ENCODE data around the gene MKLN1. TPM values are rescaled to one million over a fixed set of nuclear protein-coding genes. Genes with fewer than 3 reads are reported as not detected.
"Not testable (repeated sequence)": the region's sequence is repeated elsewhere in the genome, so short reads cannot be mapped to it uniquely, and the experiment has no call there.

MKLN1 gene
- total RNA-seq, 1 experiment from 2014 or later: 38.5 TPM

DNA sequence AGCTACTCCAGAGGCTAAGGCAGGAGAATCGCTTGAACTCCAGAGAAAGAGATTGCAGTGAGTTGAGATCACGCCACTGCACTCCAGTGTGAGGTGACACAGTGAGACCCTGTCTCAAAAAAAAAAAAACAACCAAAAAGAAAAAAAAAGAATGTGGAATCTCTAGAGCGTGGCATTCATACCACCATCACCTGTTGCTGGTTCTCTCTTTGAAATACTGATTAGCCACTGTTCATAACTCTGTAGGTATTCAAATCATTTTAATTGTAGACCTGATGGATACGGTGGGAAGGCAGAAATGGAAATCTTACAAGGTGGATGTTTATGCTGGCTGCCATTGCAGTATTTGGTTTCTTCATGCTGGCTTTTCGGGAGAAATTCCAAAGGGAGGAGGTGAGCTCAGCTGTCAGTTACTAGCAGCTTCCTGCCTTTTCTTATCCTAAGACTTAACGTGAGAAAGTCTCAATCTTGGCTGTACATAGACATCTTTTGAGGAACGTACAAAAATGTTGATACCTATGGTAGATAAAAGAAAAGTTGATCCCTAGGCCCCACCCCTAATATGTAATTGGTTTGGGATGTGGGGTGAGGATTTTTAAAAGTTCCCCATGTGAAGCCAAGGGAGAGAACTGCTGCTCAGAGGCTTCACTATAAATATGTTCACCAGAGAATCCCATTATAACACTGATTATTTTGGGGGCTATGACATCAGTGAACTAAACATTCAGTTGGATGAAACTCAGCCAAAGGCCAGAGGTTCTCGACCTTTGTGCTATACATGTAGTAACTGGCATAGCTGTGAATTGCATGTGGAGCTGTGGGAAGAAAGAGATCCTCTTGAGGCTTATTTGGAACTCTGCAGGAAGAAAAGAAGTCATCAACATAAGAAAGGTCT lies 26.9 kb upstream of the MKLN1 start:
- DNase-seq (ENCODE audit: low read depth in 1 of 2, low spot score in 2 of 2): no peak
- H3K36me3 ChIP-seq: no peaks in the 10 kb centered on the region
- no peaks in the 10 kb centered on the region for H3K9me3 ChIP-seq (replicated peaks)
- no peak overlapping the region for H3K27ac ChIP-seq
- H3K4me1 ChIP-seq (replicated peaks): no peaks in the 10 kb centered on the region
- H3K4me3 ChIP-seq: no peak overlapping the region
- no peaks in the 10 kb centered on the region for H3K27me3 ChIP-seq (replicated peaks)

DNA sequence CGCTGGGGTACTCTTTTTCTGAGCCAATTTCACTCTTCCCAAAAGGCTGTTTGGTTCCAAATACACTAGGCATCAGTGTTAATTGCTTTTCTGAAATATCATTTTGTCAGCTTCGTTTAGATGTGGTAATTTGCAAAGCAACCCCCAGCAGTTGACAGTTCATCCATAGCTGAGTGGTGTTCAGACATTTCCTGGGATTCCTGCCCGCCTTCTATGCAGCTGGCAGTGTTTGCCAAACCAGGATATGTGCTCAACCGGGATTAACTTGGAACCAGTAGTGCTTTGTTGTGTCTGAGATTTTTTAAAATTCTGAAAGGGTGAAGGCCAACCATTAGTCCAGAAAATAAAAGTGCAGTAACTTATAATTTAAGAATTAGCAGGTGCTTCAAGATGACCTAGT lies 25.2 kb upstream of the MKLN1 start:
- Histone ChIP-seq H3K27ac (no peak overlapping the region), H3K4me1 (replicated peaks) (no peaks in the 10 kb centered on the region)
- no peak for DNase-seq (ENCODE audit: low read depth in 1 of 2, low spot score in 2 of 2)

DNA sequence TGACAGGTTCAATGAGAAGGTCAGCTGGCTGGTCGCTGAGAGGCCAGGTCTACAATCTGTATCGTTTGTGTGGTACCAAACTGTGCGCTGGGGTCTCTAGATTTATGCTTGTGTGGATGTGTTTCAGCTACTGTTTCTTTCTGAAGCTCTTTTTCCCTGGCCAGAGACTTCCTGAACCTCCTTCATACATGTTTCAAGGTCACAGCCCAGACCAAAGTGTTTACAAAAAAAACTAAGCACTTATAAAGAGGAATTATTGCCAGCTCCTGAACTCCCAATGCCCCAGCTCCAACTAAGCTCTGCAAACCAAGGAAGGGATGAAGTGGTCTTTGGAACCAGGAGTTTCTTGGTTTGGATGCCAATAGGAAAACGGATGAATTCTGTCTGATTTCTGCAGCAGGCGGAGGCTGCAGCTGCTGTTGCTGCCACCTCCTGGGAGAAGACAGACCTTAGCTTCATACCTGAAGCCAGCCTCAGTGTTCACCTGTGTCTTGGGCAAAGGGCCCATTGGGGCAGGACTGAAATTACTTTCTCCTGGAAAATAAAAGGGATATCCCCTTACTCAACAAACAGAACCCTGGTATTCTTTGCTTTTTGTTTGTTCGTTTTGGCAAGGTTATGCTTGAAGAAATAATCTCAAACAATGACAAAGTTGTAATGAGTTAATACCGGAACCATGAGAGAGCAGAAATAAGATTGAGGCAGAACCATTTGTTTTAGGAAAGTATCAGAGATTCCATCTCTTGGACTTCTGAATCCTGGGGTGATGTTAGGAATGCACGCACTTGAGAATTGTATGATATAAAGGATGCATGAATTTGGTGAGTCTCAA lies 24.6 kb upstream of the MKLN1 start:
- H3K36me3 ChIP-seq: no peaks in the 10 kb centered on the region
- H3K27me3 ChIP-seq (replicated peaks): no peaks in the 10 kb centered on the region
- no peaks in the 10 kb centered on the region for H3K4me1 ChIP-seq (replicated peaks)
- H3K27ac ChIP-seq: no peak overlapping the region
- no peak overlapping the region for H3K4me3 ChIP-seq
- no peaks in the 10 kb centered on the region for H3K9me3 ChIP-seq (replicated peaks)
- no peak for DNase-seq (ENCODE audit: low read depth in 1 of 2, low spot score in 2 of 2)

More for the DNA sequence above, 25.2 kb upstream of the MKLN1 start:
- Histone ChIP-seq H3K4me3 (no peak overlapping the region), H3K36me3 (no peaks in the 10 kb centered on the region), H3K27me3 (replicated peaks) (no peaks in the 10 kb centered on the region), H3K9me3 (replicated peaks) (no peaks in the 10 kb centered on the region)

DNA sequence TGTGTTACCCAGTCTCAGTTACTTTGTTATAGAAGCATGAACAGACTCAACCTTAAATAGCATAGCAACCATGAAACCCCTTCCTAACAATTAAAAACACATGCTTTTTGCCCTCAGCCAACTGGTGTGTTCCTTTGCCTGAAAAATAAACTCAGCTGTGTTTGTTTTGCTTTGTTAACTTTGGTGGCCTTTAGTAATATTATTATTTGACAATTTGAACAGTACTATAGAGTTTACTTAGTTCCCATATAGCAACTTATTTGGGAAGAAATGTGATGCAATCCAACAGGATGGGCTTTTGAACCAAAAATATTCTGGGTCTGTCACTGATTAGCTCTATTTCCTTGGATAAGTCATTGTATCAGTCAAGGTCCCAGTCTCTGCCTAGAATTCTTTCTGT lies 22.5 kb upstream of the MKLN1 start:
- no peak for DNase-seq (ENCODE audit: low read depth in 1 of 2, low spot score in 2 of 2)
- Histone ChIP-seq H3K27ac (no peak overlapping the region), H3K4me1 (replicated peaks) (no peaks in the 10 kb centered on the region), H3K36me3 (no peaks in the 10 kb centered on the region), H3K9me3 (replicated peaks) (no peaks in the 10 kb centered on the region), H3K27me3 (replicated peaks) (no peaks in the 10 kb centered on the region), H3K4me3 (no peak overlapping the region)

DNA sequence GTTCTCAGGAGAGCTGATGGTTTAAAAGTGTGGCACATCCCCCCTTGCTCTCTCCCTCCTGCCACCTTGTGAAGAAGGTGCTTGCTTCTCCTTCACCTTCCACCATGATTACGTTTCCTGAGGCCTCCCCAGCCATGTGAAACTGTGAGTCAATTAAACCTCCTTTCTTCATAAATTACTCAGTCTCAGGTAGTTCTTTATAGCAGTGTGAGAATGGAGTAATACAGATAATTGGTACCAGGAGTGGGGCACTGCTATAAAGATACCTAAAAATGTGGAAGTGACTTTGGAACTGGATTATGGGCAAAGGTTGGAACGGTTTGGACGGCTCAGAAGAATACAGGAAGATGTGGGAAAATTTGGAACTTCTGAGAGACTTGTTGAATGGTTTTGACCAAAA lies 21.6 kb upstream of the MKLN1 start:
- DNase-seq (ENCODE audit: low read depth in 1 of 2, low spot score in 2 of 2); H3K27me3 ChIP-seq (replicated peaks); H3K4me3 ChIP-seq; H3K27ac ChIP-seq; H3K9me3 ChIP-seq (replicated peaks); H3K36me3 ChIP-seq; H3K4me1 ChIP-seq (replicated peaks): not testable (repeated sequence)

DNA sequence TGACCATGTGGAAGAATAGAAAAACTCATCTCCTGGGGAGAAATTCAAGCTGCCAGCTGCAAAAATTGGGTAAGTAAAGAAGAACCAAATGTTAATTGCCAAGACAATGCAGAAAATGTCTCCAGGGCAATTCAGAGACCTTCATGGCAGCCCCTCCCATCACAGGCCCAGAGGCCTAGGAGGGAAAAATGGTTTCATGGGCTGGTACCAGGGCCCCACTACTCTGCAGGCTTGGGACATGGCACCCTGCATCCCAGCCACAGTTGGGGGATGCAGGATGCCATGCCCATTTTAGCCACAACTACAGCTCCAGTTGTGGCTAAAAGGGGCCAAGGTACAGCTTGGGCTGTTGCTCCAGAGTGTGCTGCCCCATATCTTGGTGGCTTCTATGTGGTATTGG lies 20.9 kb upstream of the MKLN1 start:
- DNase-seq (ENCODE audit: low read depth in 1 of 2, low spot score in 2 of 2): no peak
- H3K27ac ChIP-seq: no peak overlapping the region
- no peaks in the 10 kb centered on the region for H3K36me3 ChIP-seq
- no peaks in the 10 kb centered on the region for H3K9me3 ChIP-seq (replicated peaks)
- no peak overlapping the region for H3K4me3 ChIP-seq
- H3K4me1 ChIP-seq (replicated peaks): no peaks in the 10 kb centered on the region
- no peaks in the 10 kb centered on the region for H3K27me3 ChIP-seq (replicated peaks)

DNA sequence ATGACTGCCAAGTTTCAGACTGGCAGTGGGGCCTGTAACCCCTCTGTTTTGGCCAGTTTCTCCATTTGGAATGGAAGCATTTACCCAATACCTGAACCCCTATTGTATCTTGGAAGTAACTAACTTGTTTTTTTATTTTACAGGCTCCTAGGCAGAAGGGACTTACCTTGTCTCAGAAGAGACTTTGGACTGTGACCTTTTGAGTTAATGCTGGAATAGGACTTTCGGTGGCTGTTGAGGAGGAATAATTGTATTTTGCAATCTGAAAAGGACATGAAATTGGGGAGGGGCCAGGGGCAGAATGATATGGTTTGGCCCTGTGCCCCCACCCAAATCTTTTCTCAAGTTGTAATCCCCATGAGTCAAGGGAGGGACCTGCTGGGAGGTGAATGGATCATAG lies 20.0 kb upstream of the MKLN1 start:
- no peak for DNase-seq (ENCODE audit: low read depth in 1 of 2, low spot score in 2 of 2)
- Histone ChIP-seq H3K36me3 (no peaks in the 10 kb centered on the region), H3K9me3 (replicated peaks) (no peaks in the 10 kb centered on the region), H3K27ac (no peak overlapping the region), H3K4me3 (no peak overlapping the region), H3K27me3 (replicated peaks) (no peaks in the 10 kb centered on the region), H3K4me1 (replicated peaks) (no peaks in the 10 kb centered on the region)

DNA sequence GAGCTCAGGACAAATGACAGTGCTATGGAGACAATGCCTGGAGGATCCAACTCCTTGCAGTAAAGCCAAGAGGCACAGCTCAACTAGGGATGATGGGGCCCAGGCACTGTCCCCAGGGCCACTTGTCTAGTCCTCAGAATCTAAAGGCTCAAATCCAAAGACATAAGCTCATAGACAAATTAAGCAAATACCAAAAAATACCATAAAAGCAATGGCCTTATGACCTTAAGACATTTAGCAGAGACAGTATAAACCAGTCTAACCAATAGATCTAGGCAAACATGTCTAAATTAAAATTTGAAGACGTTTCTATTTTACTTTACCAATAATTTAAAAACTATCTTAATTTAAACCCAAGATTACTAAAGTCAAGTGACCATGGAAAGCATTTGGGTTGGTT lies 14.8 kb upstream of the MKLN1 start:
- no peak overlapping the region for H3K4me3 ChIP-seq
- H3K4me1 ChIP-seq (replicated peaks): peaks cover 9% of the 10 kb centered on the region
- H3K9me3 ChIP-seq (replicated peaks): no peaks in the 10 kb centered on the region
- no peak for DNase-seq (ENCODE audit: low read depth in 1 of 2, low spot score in 2 of 2)
- no peaks in the 10 kb centered on the region for H3K27me3 ChIP-seq (replicated peaks)
- H3K36me3 ChIP-seq: no peaks in the 10 kb centered on the region
- no peak overlapping the region for H3K27ac ChIP-seq

DNA sequence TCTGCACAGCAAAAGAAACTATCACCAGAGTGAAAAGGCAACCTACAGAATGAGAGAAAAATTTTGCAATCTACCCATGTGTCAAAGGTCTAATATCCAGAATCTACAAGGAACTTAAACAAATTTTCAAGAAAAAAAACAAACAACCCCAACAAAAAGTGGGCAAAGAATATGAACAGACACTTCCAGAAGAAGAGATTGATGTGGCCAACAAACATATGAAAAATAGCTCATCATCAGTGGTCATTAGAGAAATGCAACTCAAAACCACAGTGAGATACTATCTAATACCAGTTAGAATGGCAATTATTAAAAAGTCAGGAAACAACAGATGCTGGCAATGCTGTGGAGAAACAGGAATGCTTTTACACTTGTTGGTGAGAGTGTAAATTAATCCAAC lies 7.1 kb upstream of the MKLN1 start:
- H3K27ac ChIP-seq: no peak overlapping the region
- no peak for DNase-seq (ENCODE audit: low read depth in 1 of 2, low spot score in 2 of 2)
- no peaks in the 10 kb centered on the region for H3K36me3 ChIP-seq
- H3K27me3 ChIP-seq (replicated peaks): no peaks in the 10 kb centered on the region
- no peaks in the 10 kb centered on the region for H3K4me1 ChIP-seq (replicated peaks)
- H3K4me3 ChIP-seq: no peak overlapping the region
- H3K9me3 ChIP-seq (replicated peaks): no peaks in the 10 kb centered on the region

DNA sequence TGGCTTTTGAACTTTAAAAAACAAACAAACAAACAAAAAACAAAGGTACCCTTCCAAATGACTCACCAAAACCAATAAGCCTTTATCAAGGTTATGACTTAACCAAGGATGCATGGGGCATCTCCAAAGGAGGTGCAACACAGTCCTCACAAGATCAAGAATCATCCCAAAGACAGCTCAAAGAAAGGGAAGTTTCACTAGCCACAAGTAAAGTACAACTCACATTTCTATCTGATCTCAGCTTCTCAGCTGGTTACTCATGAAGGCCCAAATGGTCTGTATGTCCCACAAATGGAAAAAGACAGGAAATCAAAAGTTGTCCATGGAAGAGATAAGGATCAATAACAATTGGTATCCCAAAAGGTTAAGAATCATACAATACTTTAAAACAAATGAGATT lies 6.0 kb upstream of the MKLN1 start:
- H3K27ac ChIP-seq: no peak overlapping the region
- H3K27me3 ChIP-seq (replicated peaks): no peaks in the 10 kb centered on the region
- H3K36me3 ChIP-seq: no peaks in the 10 kb centered on the region
- no peak for DNase-seq (ENCODE audit: low read depth in 1 of 2, low spot score in 2 of 2)
- no peak overlapping the region for H3K4me3 ChIP-seq
- H3K9me3 ChIP-seq (replicated peaks): no peaks in the 10 kb centered on the region
- H3K4me1 ChIP-seq (replicated peaks): peaks cover 3% of the 10 kb centered on the region

DNA sequence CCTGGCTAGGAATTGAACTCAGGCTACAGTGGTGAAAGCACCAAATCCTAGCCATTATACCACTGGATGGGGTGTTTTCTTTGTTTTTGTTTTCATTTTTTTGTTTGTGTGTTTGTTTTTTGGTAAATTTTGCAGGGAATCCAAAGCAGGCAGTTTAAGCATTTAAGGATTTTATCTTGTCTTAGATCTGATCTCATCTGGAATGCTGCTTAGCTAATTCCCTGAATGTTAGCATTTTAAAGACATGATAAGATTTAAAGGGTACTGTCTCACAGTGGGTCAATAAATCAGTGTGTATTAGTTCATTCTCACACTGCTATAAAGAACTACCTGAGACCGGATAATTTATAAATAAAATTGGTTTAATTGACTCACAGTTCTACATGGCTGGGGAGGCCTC lies 5.6 kb upstream of the MKLN1 start:
- H3K4me1 ChIP-seq (replicated peaks): peaks cover 7% of the 10 kb centered on the region
- H3K9me3 ChIP-seq (replicated peaks): no peaks in the 10 kb centered on the region
- no peak overlapping the region for H3K27ac ChIP-seq
- H3K36me3 ChIP-seq: no peaks in the 10 kb centered on the region
- DNase-seq (ENCODE audit: low read depth in 1 of 2, low spot score in 2 of 2): no peak
- no peak overlapping the region for H3K4me3 ChIP-seq
- no peaks in the 10 kb centered on the region for H3K27me3 ChIP-seq (replicated peaks)

DNA sequence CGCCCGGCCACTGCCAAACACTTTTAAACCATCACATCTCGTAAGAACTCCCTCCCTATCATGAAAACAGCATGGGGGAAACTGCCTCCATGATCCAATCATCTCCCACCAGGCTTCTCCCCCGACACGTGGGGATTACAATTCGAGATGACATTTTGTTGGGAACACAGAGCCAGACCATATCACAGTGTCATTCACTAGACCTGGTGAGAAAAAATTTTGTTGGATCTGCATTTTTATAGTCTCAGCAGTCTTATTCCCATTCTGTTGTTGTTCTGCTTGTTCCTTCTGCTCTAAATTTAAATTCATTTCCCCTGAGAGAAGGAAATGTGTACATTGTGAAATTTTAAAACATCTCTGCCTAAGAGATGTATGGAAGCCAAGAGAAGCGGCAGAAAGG lies 4.8 kb upstream of the MKLN1 start:
- H3K4me1 ChIP-seq (replicated peaks): peaks cover 8% of the 10 kb centered on the region
- no peak overlapping the region for H3K27ac ChIP-seq
- no peak for DNase-seq (ENCODE audit: low read depth in 1 of 2, low spot score in 2 of 2)
- no peaks in the 10 kb centered on the region for H3K27me3 ChIP-seq (replicated peaks)
- no peaks in the 10 kb centered on the region for H3K9me3 ChIP-seq (replicated peaks)
- H3K36me3 ChIP-seq: peaks cover 2% of the 10 kb centered on the region
- H3K4me3 ChIP-seq: no peak overlapping the region

DNA sequence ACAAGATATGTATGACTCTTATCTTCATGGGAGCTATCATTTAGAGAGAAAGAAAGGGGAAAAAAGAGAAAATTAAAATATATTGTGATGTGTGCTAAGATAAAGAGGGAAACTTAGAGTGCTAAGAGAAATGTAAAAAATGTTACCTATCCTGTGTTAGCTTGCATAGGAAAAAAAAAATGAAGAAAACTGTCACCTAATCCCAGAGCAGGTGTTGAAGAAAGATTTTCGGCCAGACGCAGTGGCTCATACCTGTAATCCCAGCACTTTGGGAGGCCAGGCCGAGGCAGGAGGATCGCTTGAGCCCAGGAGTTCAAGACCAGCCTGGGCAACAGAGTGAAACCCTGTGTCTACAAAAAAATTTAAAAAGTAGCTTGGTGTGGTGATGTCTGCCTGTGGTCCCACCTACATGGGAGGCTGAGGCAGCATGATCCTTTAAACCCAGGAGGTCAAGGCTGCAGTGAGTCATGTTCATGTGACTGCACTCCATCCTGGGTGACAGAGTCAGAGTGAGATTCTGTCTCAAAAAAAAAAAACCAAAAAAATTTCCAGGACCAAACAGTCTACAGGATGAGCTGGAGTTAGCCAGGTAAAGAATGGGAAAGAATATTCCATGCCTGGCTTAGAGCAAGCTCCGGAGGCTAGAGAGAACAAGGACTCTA lies 2.4 kb upstream of the MKLN1 start:
- Histone ChIP-seq H3K27me3 (replicated peaks) (no peaks in the 10 kb centered on the region), H3K27ac (no peak overlapping the region), H3K9me3 (replicated peaks) (no peaks in the 10 kb centered on the region), H3K4me3 (no peak overlapping the region), H3K4me1 (replicated peaks) (peaks cover 19% of the 10 kb centered on the region), H3K36me3 (peaks cover 20% of the 10 kb centered on the region)
- no peak for DNase-seq (ENCODE audit: low read depth in 1 of 2, low spot score in 2 of 2)

DNA sequence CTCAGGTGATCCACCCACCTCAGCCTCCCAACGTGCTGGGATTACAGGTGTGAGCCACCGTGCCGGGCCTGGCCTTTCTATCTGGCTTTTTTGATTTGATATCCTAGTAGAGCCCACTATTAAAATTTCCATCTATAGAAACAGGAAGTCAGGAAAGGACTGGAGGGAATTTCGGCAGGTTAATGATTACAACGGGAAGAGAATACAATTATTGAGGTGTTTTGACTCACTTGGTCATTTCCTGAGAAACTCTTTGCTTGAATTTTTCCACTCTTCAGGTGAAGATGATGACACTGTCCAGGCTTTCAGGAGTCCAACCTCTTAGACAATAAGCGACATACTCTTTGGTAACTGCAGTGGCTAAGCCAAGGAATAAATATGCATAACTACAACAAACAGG lies 1.1 kb upstream of the MKLN1 start:
- H3K4me1 ChIP-seq (replicated peaks): peaks cover 20% of the 10 kb centered on the region
- DNase-seq (ENCODE audit: low read depth in 1 of 2, low spot score in 2 of 2): no peak
- H3K27me3 ChIP-seq (replicated peaks): no peaks in the 10 kb centered on the region
- no peaks in the 10 kb centered on the region for H3K9me3 ChIP-seq (replicated peaks)
- peak overlapping the region; percentile 92 for H3K4me3 ChIP-seq
- peak overlapping the region; percentile 92 for H3K27ac ChIP-seq
- peaks cover 21% of the 10 kb centered on the region for H3K36me3 ChIP-seq

Data from SJSA1 (cell line).